Omental fat pad (tissue), 4 donors: Measurements from ENCODE around the gene RPL35. TPM values are rescaled to one million over a fixed set of nuclear protein-coding genes. Genes with fewer than 3 reads are reported as not detected.

Experiments used
- ATAC-seq: fragments of 150-250 bp; one replicate; pipeline ENCODE4 v1.9.1; 2016; ENCODE audit warnings: mild to moderate bottlenecking, moderate library complexity; ENCODE audit not compliant: low FRiP score
- DNase-seq: peaks from one replicate; pipeline ENCODE4 v3.0.0-alpha.2; 2019; ENCODE audit warnings: low spot score
- CTCF ChIP-seq, 3 donors: fragments of 450-650 bp; IDR thresholded peaks; one replicate each; pipeline ENCODE4 v1.5.1; 2016 to 2017; ENCODE audit warnings: antibody characterized with exemption in 3 of 3, mild to moderate bottlenecking in 3 of 3, moderate library complexity in 2 of 3
- total RNA-seq, 4 donors: library from RNA; depleted of rRNA; stranded (reverse); fragments of >200 nt; gene quantifications; one replicate each; pipeline ENCODE4 v1.1.0, GENCODE V29; 2016

RPL35 gene
- total RNA-seq, 4 donors from 2014 or later: 1,657 to 2,235 (median 2,199) TPM

- no peak for ATAC-seq
- DNase-seq: no peak
- no peak for TF ChIP-seq CTCF (IDR thresholded peaks at IDR 0.05)
Observed at GRCh38 chr9:124831642-124832364, 30.0 kb downstream of the RPL35 start.

- no peak for TF ChIP-seq CTCF (IDR thresholded peaks at IDR 0.05)
- DNase-seq (no peak), ATAC-seq (no peak)
Observed at GRCh38 chr9:124830593-124830992, 31.2 kb downstream of the RPL35 start.

- DNase-seq (no peak), ATAC-seq (no peak)
- no peak for TF ChIP-seq CTCF (IDR thresholded peaks at IDR 0.05)
Observed at GRCh38 chr9:124829334-124829669, 32.5 kb downstream of the RPL35 start.

- no peak for TF ChIP-seq CTCF (IDR thresholded peaks at IDR 0.05)
- no peak for DNase-seq
- ATAC-seq: no peak
Observed at GRCh38 chr9:124828489-124829333, 33.0 kb downstream of the RPL35 start.

- ATAC-seq (no peak), DNase-seq (no peak)
- no peak for TF ChIP-seq CTCF (IDR thresholded peaks at IDR 0.05)
Observed at GRCh38 chr9:124820698-124821623, 40.8 kb downstream of the RPL35 start.

- DNase-seq (no peak), ATAC-seq (no peak)
- TF ChIP-seq CTCF (IDR thresholded peaks at IDR 0.05): no peak
Observed at GRCh38 chr9:124818431-124819281, 43.1 kb downstream of the RPL35 start.
